Thyroid gland (tissue), 4 donors: ENCODE measurements around the gene KCNQ1. TPM values are rescaled to one million over a fixed set of nuclear protein-coding genes. Genes with fewer than 3 reads are reported as not detected.

Experiments used
- DNase-seq, 2 donors: peaks; one replicate each; pipeline ENCODE4 v3.0.0-alpha.2; 2019
- H3K27ac ChIP-seq, 3 donors: fragments of 200-600 bp; sonication (generic); 1 replicate in 2 of 3; 2 replicates in 1 of 3; pipeline ENCODE4 v1.5.1; 2016 to 2019; ENCODE audit warnings: mild to moderate bottlenecking in 1 of 3, moderate library complexity in 1 of 3
- H3K27me3 ChIP-seq: fragments of 200-600 bp; sonication (generic); one replicate; pipeline ENCODE4 v1.5.1; 2019
- H3K36me3 ChIP-seq, 2 donors: fragments of 200-600 bp; sonication (generic); one replicate each; pipeline ENCODE4 v1.5.1; 2016 to 2019
- H3K4me1 ChIP-seq, 2 donors: fragments of 200-600 bp; sonication (generic); one replicate each; pipeline ENCODE4 v1.5.1; 2017 to 2019
- H3K4me3 ChIP-seq, 3 donors: fragments of 200-600 bp; sonication (generic); replicated peaks in 1 of 3; 1 replicate in 2 of 3; 2 replicates in 1 of 3; pipeline ENCODE4 v1.5.1; 2016; ENCODE audit warnings: mild to moderate bottlenecking in 1 of 3
- H3K9me3 ChIP-seq: fragments of 200-600 bp; sonication (generic); one replicate; pipeline ENCODE4 v1.5.1; 2017
- CTCF ChIP-seq, 6 experiments: fragments of 200-600 bp in 3 of 6; fragments of 450-650 bp in 3 of 6; sonication (generic) in 3 of 6; IDR thresholded peaks; one replicate each; pipeline ENCODE4 v1.5.1; 2016 to 2019; ENCODE audit warnings: antibody characterized with exemption in 6 of 6, mild to moderate bottlenecking in 2 of 6, inconsistent platforms in 1 of 6, moderate library complexity in 1 of 6
- POLR2A ChIP-seq, 2 donors: fragments of 450-650 bp; IDR thresholded peaks; one replicate each; pipeline ENCODE4 v1.6.1; 2017; ENCODE audit warnings: antibody characterized with exemption in 2 of 2, mild to moderate bottlenecking in 2 of 2, moderate library complexity in 1 of 2
- WGBS, 2 donors: methylation state at CpG; one replicate each; pipeline ENCODE4 v1.1.5; 2017; 5-methylcytosine and 5-hydroxymethylcytosine counted together
- intact Hi-C: fragments of 100-400 bp; cut with DNase I; formaldehyde crosslinking; loops from one replicate; pipeline ENCODE4 v1.15.1; 2023
- total RNA-seq, 4 donors: library from RNA; depleted of rRNA; stranded (reverse); fragments of >200 nt; gene quantifications; one replicate each; pipeline ENCODE4 v1.2.3, GENCODE V29; 2016

The KCNQ1 gene
- total RNA-seq, 4 donors from 2014 or later, result 51.3 to 103 (median 97.8) TPM

DNA sequence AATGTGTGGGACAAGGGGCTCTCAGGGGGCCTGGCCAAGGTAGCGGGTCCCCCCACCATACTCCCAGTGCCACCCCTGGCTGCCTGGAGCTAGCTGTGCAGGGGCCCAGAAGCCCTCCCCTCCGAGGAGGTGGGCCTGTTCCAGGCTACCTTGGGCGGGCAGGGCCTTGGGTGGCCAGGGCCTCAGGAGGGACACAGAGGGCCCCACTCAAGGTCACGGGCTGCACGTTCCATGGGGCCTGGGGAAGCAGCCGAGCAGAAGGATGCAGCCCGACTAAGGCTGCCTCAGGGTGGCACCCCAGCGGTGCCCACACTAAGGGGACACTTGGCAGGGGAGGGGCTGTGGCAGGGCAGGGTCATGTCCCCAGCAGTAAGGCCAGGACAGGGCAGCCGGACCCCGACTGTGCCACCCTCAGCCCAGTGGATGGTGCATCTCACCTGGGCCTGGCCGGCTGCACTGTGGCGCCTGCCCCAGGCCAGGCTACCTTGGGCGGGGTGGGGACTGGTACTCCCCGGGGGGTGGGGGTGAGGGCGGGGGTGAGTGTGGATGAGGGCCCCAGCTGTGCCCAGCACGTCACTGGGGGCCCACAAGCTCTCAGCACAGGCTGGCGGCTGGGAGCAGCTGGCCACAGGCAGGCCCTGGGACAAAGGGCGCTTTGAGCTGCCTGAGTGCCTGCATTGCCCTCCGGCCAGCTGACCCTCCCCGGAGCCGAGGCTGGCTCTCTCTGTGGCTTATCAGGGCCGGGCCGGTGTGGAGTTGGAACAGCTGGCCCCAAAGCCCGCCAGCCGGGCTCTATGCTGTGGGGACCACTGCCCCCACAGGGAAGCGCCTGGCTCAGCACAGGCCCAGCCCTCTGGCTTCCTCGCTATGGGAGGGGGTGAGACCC lies 117.1 kb downstream of the KCNQ1 start:
- DNase-seq, result no peak
- WGBS, 2 donors, result 89 to 93% methylated on average over 13 to 15 of the region's 27 CpGs

GRCh38 chr11:2562890-2563212 lies 118.0 kb downstream of the KCNQ1 start:
- 91 to 95% methylated on average over 6 of the region's 6 CpGs for WGBS, 2 donors
- no peaks in the 10 kb centered on the region for H3K27me3 ChIP-seq
- intact Hi-C loops, result no loop called here
- DNase-seq, result no peak
- H3K4me1 ChIP-seq, result peaks cover 17 to 24% of the 10 kb centered on the region in 2 donors
- no peak overlapping the region for H3K27ac ChIP-seq
- H3K36me3 ChIP-seq, result no peaks in the 10 kb centered on the region
- no peak overlapping the region for H3K4me3 ChIP-seq
- TF ChIP-seq POLR2A (IDR thresholded peaks at IDR 0.05) (no peak), CTCF (IDR thresholded peaks at IDR 0.05) (no peak)
- H3K9me3 ChIP-seq, result no peaks in the 10 kb centered on the region

More for the DNA sequence above, 117.1 kb downstream of the KCNQ1 start:
- intact Hi-C loops, result no loop called here
- H3K27me3 ChIP-seq, result no peaks in the 10 kb centered on the region
- H3K27ac ChIP-seq, result no peak overlapping the region
- no peaks in the 10 kb centered on the region for H3K9me3 ChIP-seq
- peaks cover 17 to 24% of the 10 kb centered on the region in 2 donors for H3K4me1 ChIP-seq
- H3K4me3 ChIP-seq, result no peak overlapping the region
- H3K36me3 ChIP-seq, result no peaks in the 10 kb centered on the region
- TF ChIP-seq CTCF (IDR thresholded peaks at IDR 0.05) (no peak), POLR2A (IDR thresholded peaks at IDR 0.05) (no peak)

- intact Hi-C loops, result no loop called here
- Histone ChIP-seq H3K27me3 (no peaks in the 10 kb centered on the region), H3K4me1 (peaks cover 17 to 24% of the 10 kb centered on the region in 2 donors), H3K4me3 (no peak overlapping the region), H3K36me3 (no peaks in the 10 kb centered on the region), H3K9me3 (no peaks in the 10 kb centered on the region), H3K27ac (no peak overlapping the region)
- no peak for TF ChIP-seq POLR2A (IDR thresholded peaks at IDR 0.05)
- TF ChIP-seq CTCF (IDR thresholded peaks at IDR 0.05), result no peak
- no peak for DNase-seq
- 95% methylated on average over 28 of the region's 28 CpGs for WGBS, 2 donors
These were observed 118.6 kb downstream of the KCNQ1 start for GRCh38 chr11:2563213-2564007.

GRCh38 chr11:2564008-2564530 lies 119.3 kb downstream of the KCNQ1 start:
- Histone ChIP-seq H3K4me1 (peaks cover 17 to 21% of the 10 kb centered on the region in 2 donors), H3K27me3 (no peaks in the 10 kb centered on the region), H3K4me3 (no peak overlapping the region), H3K36me3 (no peaks in the 10 kb centered on the region), H3K27ac (peak overlapping the region in 1 of 3 donors; percentile 52), H3K9me3 (no peaks in the 10 kb centered on the region)
- 94 to 96% methylated on average over 14 of the region's 14 CpGs for WGBS, 2 donors
- DNase-seq, result no peak
- TF ChIP-seq CTCF (IDR thresholded peaks at IDR 0.05) (no peak), POLR2A (IDR thresholded peaks at IDR 0.05) (no peak)
- intact Hi-C loops, result no loop called here
